ENCODE measurements around the gene CCDC30.
A peak's percentile ranks its signal among the peaks of the same experiment; 100 is the strongest.

The CCDC30 gene

DNA sequence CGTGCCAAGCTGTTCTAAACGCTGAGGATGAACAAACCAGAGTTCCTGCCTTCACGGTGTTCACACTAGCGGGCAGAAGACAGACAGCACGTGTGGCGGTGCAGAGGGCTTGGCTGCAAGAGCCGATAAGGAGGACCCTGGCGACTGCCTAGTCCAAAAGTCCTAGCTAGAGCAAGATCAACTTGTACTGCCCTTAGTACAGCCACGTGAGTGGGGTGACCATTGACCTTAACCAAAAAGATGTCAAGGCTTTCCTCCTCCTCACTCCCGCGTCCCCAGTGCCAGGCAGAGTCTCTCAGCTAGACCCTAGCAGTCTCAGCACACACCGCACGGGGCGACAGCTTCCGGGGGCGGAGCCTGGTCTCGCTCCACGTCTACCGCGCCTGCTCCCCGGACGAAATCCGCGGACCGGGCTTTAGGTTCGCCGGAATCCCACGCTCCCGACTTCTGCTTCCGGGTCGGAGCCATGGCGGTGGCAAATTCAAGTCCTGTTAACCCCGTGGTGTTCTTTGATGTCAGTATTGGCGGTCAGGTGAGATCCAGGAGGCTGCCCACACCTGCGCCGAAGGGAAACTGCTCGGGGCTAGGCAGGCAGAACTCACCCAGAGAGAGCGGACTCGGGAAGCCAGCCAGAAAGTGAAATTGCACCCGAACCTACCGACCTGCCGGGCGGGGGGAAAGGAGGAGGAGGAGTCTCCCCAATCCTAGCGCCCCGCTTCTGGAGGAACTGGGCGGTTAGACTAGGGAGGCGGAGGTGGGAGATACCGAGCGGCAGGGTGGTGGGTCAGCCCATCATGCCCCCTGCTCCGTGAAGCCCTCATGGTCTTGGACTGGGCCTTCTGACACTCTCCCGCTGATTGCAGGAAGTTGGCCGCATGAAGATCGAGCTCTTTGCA lies 195.1 kb downstream of the CCDC30 start, which contains the start of gene PPIH:
PPIH (plus strand) TSS at position 443 of the 896 bp plus-strand sequence; CDS start at position 467, 24 bp downstream.
- CTCF ChIA-PET = interaction anchor here (0.6 to 1.8 kb wide), 6 partner anchors 15 to 511 kb away, joined by 3 to 4 read pairs (median 3); no protein-coding TSS in a partner anchor
- DNase-seq (ENCODE audit: low read depth, low spot score) = peak; percentile 34
- peak within 1 kb of the TSS; percentile 93 for H3K4me3 ChIP-seq (ENCODE audit: low read depth, low read length)
- POLR2A ChIA-PET = interaction anchor here (0.9 to 1.9 kb wide), 2 partner anchors 24 to 108 kb away, joined by 3 to 18 read pairs; partner anchors contain the start of gene YBX1
- TF ChIP-seq, protein P1, sequence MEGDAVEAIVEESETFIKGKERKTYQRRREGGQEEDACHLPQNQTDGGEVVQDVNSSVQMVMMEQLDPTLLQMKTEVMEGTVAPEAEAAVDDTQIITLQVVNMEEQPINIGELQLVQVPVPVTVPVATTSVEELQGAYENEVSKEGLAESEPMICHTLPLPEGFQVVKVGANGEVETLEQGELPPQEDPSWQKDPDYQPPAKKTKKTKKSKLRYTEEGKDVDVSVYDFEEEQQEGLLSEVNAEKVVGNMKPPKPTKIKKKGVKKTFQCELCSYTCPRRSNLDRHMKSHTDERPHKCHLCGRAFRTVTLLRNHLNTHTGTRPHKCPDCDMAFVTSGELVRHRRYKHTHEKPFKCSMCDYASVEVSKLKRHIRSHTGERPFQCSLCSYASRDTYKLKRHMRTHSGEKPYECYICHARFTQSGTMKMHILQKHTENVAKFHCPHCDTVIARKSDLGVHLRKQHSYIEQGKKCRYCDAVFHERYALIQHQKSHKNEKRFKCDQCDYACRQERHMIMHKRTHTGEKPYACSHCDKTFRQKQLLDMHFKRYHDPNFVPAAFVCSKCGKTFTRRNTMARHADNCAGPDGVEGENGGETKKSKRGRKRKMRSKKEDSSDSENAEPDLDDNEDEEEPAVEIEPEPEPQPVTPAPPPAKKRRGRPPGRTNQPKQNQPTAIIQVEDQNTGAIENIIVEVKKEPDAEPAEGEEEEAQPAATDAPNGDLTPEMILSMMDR (IDR thresholded peaks at IDR 0.05; ENCODE audit: insufficient read depth, low read length, missing control alignments) = peak; percentile 37

DNA sequence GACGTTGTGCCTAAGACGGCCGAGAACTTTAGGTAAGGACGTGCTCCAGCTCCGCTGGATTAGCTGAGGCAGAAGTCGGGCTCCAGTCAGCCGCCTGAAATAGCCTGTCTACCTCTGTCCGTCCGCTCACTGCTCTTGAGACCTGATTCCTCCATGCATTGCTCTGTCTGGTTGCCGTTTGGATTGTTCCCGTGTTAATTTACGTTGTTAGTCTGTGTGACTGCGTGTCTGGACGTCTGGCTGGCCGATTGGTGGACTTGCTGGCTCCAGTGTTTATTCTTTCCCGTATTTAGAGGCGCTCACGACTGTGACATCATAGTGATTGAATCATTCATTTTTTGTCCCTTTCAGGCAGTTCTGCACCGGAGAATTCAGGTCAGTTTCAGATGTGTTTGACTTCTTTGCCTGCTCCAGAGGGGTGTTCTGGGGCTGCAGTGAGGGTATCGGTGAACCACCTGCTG lies 195.8 kb downstream of the CCDC30 start:
- CTCF ChIA-PET = interaction anchor here (1.6 to 1.8 kb wide), 2 partner anchors 15 to 314 kb away, joined by 4 read pairs; no protein-coding TSS in a partner anchor

DNA sequence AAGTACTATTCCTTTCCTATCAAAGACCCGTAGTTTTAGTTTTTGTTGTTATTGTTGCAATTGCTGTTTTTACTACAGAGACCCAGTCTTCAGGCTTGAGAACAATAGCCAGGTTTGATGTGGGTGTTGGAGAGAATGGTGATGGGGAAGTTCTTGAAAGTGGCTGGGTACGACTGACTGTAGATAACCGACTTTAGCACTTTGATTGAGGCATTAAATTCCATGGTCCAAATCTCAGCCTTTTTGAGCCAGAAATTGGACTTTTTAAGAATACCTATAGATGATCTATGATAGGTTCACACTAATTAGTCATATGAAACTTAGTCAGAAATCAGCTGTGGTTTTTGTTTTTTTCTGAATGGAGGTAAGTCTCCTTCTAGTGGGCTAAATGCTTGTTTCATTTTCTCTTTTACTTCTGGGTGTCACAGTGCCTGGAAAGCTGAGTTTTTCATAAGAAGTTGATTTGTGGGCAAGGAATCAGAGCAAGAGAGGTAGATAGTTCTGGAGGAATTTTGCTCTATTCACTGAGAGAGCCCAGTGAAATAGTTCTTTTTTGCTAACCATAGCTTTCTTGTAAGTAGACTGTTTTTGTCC lies 197.9 kb downstream of the CCDC30 start:
- no peak for DNase-seq (ENCODE audit: low read depth, low spot score)
- no peak overlapping the region for H3K4me3 ChIP-seq (ENCODE audit: low read depth, low read length)
- ChIA-PET POLR2A (no interaction called here), CTCF (no interaction called here)
- TF ChIP-seq, protein P1 (IDR thresholded peaks at IDR 0.05; ENCODE audit: insufficient read depth, low read length, missing control alignments) = no peak

More for the DNA sequence above, 195.8 kb downstream of the CCDC30 start:
- TF ChIP-seq, protein P1 (IDR thresholded peaks at IDR 0.05; ENCODE audit: insufficient read depth, low read length, missing control alignments) = no peak
- H3K4me3 ChIP-seq (ENCODE audit: low read depth, low read length) = peak overlapping the region; percentile 93
- POLR2A ChIA-PET = interaction anchor here (1.9 kb wide), 1 partner anchor 23 kb away, joined by 18 read pairs; the partner anchor contains the start of gene YBX1
- no peak for DNase-seq (ENCODE audit: low read depth, low spot score)

DNA sequence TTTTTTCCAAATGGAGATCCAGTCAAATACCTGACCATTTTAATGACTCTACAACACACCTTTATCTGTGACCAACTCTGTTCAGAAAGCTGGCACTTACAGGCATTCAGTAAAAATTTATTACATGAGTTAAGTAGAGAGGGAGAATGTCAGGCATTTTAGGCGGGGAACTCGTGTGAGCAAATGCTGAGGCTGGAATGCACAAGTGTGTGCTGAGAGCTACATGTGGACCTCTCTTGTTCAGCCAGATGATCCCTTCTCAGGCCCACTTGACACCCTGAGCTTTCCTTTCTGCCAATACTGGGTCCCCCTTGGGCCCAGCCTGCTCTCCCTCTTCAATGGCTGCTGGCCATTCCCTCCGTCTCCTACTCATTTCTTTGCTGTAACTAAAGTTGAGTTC lies 206.8 kb downstream of the CCDC30 start:
- TF ChIP-seq, protein P1 (IDR thresholded peaks at IDR 0.05; ENCODE audit: insufficient read depth, low read length, missing control alignments) = no peak
- ChIA-PET POLR2A (interaction anchor here (1.5 to 2.1 kb wide), 2 partner anchors 9 to 12 kb away, joined by 4 to 5 read pairs; partner anchors contain the start of gene YBX1), CTCF (no interaction called here)
- no peak for DNase-seq (ENCODE audit: low read depth, low spot score)
- no peak overlapping the region for H3K4me3 ChIP-seq (ENCODE audit: low read depth, low read length)

DNA sequence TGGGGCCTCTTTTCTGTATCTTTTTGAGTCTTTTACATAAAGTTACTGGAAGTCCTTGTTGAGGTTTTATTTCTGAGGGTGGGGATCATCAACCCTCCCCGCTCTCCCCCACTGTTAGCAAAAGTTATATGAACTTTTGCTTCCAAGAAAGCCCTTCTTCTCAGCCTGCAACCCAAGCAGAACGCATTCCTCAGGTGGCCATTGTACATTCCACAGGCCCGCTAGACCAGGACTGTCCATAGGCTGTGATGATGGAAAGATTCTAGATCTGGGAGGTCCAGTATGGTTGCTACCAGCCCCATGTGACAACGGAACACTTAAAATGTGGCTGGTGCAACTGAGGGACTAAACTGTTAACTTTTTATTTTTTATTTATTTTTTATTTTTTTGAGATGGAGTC lies 207.3 kb downstream of the CCDC30 start:
- POLR2A ChIA-PET = interaction anchor here (2.1 kb wide), 1 partner anchor 9 kb away, joined by 5 read pairs; no protein-coding TSS in a partner anchor
- no peak overlapping the region for H3K4me3 ChIP-seq (ENCODE audit: low read depth, low read length)
- TF ChIP-seq, protein P1 (IDR thresholded peaks at IDR 0.05; ENCODE audit: insufficient read depth, low read length, missing control alignments) = no peak
- DNase-seq (ENCODE audit: low read depth, low spot score) = no peak
- CTCF ChIA-PET = no interaction called here

Measured in AG04449 (cell line).